GM18868 (cell line): ENCODE data around the gene REM1.
"Not testable (repeated sequence)": the region's sequence is repeated elsewhere in the genome, so short reads cannot be mapped to it uniquely, and the experiment has no call there.

Experiments used
- ATAC-seq: cut with Tn5 transposase; IDR thresholded peaks from one replicate; pipeline ENCODE4 v1.9.1; 2021; ENCODE audit warnings: mild to moderate bottlenecking, moderate library complexity; ENCODE audit not compliant: unreplicated experiment

The REM1 gene

DNA sequence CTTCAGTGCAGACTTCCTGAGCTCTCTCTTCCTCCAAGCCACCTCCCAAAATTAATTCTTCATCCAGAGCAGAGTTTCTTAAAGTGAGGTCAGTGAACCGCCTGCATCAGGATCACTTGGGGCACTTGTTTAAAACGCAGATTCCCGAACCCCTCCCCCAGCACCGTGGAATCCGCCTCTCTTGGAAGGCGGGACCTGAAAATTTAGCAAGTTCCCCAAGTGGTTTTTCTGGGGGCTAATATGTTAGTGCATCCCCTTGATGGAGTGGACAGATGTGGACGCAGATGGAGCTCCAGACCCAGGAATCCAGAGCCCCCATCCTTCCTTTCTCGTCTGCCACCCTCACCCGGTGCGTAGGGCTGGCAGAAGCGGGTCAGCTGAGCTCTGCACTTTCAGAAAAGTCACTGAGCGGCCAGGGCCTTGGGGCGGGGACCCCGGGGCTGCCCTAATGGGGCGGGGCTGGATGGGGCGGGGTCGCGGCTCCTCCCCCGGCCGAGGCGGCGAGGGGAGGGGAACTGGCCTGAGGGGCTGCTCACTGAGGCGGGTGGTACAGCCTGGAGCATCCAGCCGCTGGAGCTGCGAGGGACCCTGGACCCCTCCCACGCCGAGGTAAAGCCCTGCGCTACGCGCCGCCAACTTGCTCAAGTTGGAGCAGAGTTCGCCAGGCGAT lies at the start of gene REM1, which contains the start of gene DEFB124:
Gene REM1 (plus strand): TSS at position 531 of the 670 bp plus-strand sequence. CDS start 1,158 bp downstream, outside the sequence.
Gene DEFB124 (minus strand): TSS at position 370 of the 670 bp plus-strand sequence. CDS start 2,114 bp downstream, outside the sequence.
- ATAC-seq = no peak

DNA sequence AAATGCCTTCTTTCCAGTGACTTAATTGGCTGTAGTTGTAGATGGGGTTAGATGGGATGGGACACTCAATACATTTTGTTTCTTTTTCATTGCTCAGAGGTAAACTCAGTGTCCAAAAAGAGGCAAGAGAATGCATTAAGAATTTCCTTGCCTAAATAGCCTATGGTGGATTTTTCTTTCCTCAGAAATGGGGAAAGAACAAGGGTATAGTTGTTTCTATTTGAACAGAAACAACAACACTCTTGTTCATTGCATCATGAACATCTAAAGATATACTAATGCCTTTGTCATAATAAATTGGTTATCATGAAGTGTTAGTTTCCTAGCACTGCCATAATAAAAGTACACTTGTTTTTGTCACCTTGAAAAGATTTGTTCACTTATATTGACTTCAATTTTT lies 49.3 kb upstream of the REM1 start:
- no peak for ATAC-seq

- ATAC-seq = not testable (repeated sequence)
Observed at GRCh38 chr20:31426891-31427551, 48.1 kb upstream of the REM1 start.

DNA sequence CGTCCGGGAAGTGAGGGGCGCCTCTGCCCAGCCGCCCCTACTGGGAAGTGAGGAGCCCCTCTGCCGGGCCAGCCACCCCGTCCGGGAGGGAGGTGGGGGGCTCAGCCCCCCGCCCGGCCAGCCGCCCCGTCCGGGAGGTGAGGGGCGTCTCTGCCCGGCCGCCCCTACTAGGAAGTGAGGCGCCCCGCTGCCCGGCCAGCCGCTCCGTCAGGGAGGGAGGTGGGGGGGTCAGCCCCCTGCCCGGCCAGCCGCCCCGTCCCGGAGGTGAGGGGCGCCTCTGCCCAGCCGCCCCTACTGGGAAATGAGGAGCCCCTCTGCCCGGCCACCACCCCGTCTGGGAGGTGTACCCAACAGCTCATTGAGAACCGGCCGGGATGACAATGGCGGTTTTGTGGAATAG lies 47.5 kb upstream of the REM1 start:
- ATAC-seq = not testable (repeated sequence)

- ATAC-seq = no peak
Observed at GRCh38 chr20:31430568-31431115, 44.4 kb upstream of the REM1 start.

- ATAC-seq = no peak
Observed at GRCh38 chr20:31440012-31440659, 35.0 kb upstream of the REM1 start, which contains the start of gene DEFB123. Gene DEFB123 (plus strand): TSS chr20:31440632. CDS start chr20:31440699, 67 bp downstream.

DNA sequence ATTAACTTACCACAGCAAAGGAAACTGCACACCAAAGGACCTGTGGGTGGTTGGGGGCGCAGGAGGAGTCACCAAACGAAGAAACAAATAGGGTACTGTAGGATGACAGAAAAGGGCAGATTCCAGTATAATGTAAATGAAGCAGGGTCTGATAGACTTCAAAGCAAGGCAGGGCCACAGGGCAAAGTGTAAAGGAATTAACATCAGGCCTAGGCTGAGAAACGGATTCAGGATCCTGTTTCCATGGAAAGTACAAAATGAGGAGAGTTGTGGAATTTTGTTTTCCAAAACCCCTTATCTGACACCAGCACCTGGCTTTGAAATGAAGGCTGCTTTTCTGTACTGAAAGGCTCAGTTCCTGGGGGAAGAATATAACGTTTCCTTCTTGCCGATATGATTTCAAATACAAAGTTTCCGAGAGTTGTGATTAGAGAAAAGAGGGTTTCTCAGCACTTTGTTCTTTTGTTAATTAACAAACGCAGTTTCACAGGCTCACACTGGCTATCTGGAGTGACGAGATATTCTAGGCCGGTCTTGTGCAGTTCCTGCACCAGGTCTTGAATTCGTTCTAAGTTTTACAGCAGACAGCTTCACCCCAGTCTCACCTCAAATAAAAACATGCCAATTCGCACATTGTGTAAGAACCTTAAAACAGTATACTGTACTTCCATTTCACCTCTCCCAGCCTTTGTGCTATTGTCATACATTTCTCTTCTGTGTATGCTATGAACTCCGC lies 28.8 kb upstream of the REM1 start:
- no peak for ATAC-seq

DNA sequence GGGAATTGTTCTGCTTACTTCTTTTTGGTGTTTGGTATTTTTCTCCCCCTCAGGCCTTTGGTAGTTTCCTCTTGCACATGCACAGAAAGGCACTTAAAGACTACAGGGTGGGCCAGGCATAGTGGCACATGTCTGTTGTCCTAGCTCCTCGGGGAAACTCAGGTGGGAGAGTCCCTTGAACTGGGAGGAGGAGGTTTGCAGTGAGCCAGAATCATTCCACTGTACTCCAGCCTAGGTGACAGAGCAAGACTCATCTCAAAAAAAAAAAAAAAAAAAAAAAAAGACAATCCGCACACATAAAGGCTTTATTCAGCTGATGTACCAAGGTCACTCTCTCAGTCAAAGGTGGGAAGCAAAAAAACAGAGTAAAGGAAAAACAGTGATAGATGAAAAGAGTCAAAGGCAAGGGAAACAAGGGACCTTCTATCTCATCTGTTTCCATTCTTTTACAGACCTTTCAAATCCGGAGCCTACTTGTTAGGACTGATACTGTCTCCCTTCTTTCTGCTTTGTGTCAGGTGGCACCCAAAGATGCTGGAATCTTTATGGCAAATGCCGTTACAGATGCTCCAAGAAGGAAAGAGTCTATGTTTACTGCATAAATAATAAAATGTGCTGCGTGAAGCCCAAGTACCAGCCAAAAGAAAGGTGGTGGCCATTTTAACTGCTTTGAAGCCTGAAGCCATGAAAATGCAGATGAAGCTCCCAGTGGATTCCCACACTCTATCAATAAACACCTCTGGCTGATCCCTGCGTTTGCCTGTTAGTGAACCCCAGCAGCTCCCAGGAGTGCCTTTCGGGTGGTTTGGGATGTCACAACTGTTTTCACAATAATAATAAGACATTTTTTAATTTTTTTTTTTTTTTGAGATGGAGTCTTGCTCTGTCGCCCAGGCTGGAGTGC lies 25.3 kb upstream of the REM1 start:
- ATAC-seq = no peak

DNA sequence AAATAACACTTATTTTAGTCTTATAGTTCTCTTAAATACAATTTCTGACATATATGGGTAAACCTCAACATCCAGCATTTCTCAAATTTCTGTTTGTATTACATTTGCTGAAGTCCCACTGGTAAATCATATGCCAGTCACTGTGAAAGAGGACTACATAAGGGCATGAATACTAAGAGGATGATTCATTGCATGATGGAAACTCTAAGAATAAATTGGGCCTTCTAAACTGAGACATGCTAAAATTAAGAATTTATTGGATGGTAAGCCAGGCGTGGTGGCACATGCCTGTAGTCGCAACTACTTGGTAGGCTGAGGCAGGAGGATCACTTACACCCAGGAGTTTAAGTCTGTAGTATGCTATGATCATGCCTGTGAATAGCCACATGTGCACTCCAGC lies 22.5 kb upstream of the REM1 start:
- ATAC-seq = no peak

DNA sequence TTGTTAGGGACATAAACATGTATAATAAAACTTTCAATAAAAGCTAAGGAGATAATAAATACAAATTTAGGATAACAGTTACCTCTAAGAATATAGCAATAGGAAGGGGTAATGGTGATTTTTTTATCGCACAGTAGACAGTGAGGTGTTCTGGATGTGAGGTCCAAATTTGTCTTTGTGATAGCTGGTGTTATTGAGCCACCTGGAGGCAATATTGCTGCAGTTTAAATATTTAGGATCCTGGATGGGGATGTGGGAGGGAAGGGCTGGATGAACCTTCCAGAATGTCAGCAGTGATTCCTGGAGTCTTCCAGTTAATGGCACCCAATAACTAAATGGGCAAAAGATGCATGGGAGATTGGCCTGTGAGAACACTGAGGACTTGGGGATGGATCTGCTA lies 20.7 kb upstream of the REM1 start:
- ATAC-seq = no peak

DNA sequence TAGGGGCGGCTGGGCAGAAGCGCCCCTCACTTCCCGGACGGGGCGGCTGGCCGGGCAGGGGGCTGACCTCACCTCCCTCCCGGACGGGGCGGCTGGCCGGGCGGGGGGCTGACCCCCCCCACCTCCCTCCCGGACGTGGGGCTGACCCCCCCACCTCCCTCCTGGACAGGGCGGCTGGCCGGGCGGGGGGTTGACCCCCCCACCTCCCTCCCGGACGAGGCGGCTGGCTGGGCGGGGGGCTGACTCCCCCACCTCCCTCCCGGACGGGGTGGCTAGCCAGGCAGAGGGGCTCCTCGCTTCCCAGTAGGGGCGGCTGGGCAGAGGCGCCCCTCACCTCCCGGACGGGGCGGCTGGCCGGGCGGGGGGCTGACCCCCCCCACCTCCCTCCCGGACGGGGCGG lies 4.1 kb upstream of the REM1 start:
- ATAC-seq = not testable (repeated sequence)

DNA sequence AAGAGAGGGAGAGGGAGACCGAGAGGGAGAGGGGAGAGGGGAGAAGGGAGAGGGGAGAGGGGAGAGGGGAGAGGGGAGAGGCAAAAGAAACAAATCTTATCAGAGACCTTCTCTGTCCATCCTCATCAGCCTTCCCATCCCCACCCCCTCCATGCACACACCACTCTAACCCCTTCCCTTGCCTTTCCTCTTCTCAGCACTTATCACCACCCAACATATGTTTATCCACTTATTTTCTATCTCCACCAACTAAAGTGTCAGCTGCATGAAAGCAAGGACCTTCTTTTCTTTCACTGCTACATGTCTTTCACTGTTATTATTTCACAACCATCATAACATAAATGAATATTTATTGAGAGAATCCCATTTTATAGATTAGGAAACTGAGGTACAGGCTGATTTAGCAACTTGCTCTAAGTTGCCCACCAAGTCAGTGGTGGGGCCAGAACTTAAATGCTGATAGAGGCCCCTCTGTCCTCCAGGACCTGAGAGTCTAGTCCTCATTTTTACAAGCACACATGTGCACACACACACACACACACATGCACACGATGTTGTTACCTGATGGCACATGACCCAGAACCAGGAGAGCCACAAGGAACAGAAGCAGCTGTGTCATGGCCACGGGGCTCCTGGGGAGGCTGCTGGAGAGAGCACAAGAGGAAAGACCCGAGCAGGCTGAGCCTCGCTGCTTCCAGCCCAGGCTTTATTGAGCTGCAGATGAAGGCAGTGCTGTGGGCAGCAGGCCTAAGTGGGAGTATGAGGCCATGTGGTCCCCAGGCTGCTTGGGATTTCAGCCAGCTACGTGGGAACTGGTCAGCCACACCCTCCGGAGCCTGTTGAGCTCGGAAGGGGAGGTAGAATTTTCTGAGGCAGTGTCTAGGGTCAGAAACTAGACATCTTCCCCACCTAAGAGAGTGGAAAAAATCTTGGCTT lies 2.4 kb upstream of the REM1 start:
- no peak for ATAC-seq

DNA sequence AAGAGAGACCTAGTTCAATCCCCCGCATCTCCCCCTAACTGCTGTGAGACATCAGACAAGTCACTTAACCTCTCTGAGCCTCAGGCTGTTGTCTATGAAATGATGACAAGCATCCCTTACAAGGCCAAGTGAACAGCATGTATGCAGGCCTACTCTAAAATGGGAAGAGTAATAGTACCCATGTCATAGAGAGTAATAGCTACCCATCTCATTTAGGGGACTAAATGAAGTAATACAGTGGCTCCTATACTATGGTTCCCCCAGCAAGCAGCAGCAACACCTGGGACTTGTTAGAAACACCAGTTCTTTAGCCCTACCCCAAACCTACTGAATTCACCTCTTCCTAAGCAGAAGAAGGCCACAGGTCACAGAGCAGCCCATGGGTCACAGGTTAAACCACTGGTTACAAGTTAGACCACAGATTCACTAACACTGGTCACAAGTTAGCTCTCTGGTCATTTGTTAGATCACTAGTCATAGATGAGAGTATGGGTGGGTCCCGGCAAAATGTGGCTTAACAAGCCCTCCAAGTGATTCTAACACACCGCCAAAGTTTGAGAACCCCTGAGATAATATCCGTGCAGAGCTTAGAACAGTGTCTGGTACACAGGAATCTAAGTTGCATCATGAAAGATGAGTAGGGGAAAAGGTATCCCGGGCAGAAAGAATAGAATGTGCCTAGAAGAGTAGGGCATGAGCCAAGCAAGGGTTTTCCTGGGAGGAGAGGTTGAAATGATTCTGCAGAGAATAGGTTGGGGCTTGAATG lies 1.6 kb upstream of the REM1 start:
- no peak for ATAC-seq

DNA sequence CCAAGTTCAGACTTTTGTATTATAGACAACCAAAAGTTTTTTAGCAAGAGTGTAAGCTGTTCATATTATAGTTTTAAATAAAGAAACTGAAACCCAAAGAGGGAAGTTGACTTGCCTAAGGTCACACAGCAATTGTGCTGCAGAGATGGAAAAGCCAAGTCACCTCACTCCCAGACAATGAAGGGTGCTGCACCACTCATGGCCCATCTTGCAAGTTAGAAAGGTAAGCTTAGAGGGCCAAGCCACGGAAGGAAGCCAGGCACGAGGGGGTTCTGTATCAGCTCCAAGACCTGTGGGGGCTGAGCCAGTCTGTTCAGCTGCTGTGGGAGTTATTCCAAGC lies 1.0 kb upstream of the REM1 start:
- ATAC-seq = no peak

GRCh38 chr20:31475472-31476293 lies 595 bp downstream of the REM1 start:
- no peak for ATAC-seq

- no peak for ATAC-seq
Observed at GRCh38 chr20:31476294-31476585, 1.2 kb downstream of the REM1 start.

GRCh38 chr20:31476643-31477215 lies 1.6 kb downstream of the REM1 start:
- ATAC-seq = no peak
